K562 (cell line): ENCODE results near the gene PLAAT1. TPM values are rescaled to one million over a fixed set of nuclear protein-coding genes. Genes with fewer than 3 reads are reported as not detected.

Experiments used
- ATAC-seq: fragments of 200-7000 bp; cut with Tn5 transposase; 3 replicates; pipeline ENCODE4 v1.9.1; 2020; ENCODE audit warnings: moderate library complexity
- BruUV-seq: library from RNA; stranded (reverse); fragments of 400-500 nt; replicated peaks from 2 replicates; lab custom pipeline; 2021; lab: Mats Ljungman, UMichigan
- CTCF ChIA-PET: fragments of 300-600 bp; formaldehyde crosslinking; extraction: SDS; loops from one replicate; lab custom pipeline; 2021; ENCODE audit warnings: low intra/inter-chr PET ratio; lab: Yijun Ruan, JAX
- POLR2A ChIA-PET: fragments of 300-600, 350-650 bp; sonication (Branson Sonifier 250); formaldehyde crosslinking; extraction: SDS; loops from one replicate; lab custom pipeline; 2021; ENCODE audit warnings: antibody characterized with exemption, inconsistent platforms; lab: Yijun Ruan, JAX
- DNase-seq, 4 experiments: peaks; one replicate each; pipeline versions ENCODE4 v3.0.0 to v3.0.0-alpha.2; 2011 to 2018; ENCODE audit warnings: low spot score in 3 of 4, mixed read lengths in 3 of 4; ENCODE audit errors: extremely low read depth in 1 of 4
- FAIRE-seq: peaks from 2 replicates; lab custom pipeline; 2011; peaks lifted over from hg19 to GRCh38; lab: Jason Lieb, UNC
- H2AFZ ChIP-seq: 2 replicates; pipeline ENCODE4 v1.6.0; 2011; ENCODE audit warnings: low read depth, low read length, control low read depth, inconsistent platforms
- H3K27ac ChIP-seq: fragments of 200-600 bp; 3 replicates; pipeline ENCODE4 v1.8.0; 2011; ENCODE audit warnings: low read depth, mild to moderate bottlenecking, control low read depth, inconsistent platforms, low read length, moderate library complexity, mixed read lengths; ENCODE audit errors: extremely low read depth
- H3K27me3 ChIP-seq, 2 experiments: fragments of 300-600 bp in 1 of 2; 2 replicates in 1 of 2; 3 replicates in 1 of 2; pipeline versions ENCODE4 v1.6.0 to v1.8.0; 2011; ENCODE audit warnings: inconsistent platforms in 2 of 2, low read length in 2 of 2, mild to moderate bottlenecking in 1 of 2, mixed read lengths in 1 of 2, moderate library complexity in 1 of 2; ENCODE audit not compliant: control insufficient read depth in 2 of 2, insufficient read depth in 2 of 2
- H3K36me3 ChIP-seq: fragments of 300-600 bp; 3 replicates; pipeline ENCODE4 v1.8.0; 2011; ENCODE audit warnings: mild to moderate bottlenecking, low read length, inconsistent platforms; ENCODE audit not compliant: control insufficient read depth, insufficient read depth
- H3K4me1 ChIP-seq, 2 experiments: fragments of 200-600 bp in 1 of 2; replicated peaks in 1 of 2; 2 replicates in 1 of 2; 3 replicates in 1 of 2; pipeline versions ENCODE4 v1.5.1 to v1.8.0; 2011; ENCODE audit warnings: inconsistent platforms in 2 of 2, low read length in 2 of 2, mild to moderate bottlenecking in 1 of 2, mixed read lengths in 1 of 2, moderate library complexity in 1 of 2; ENCODE audit not compliant: control insufficient read depth in 2 of 2, insufficient read depth in 2 of 2
- H3K4me2 ChIP-seq: 2 replicates; pipeline ENCODE4 v1.6.1; 2011; ENCODE audit warnings: low read length, control low read depth, inconsistent platforms, mixed read lengths; ENCODE audit not compliant: insufficient read depth
- H3K4me3 ChIP-seq: fragments of 200-600 bp; sonication (generic), shearing (Covaris generic); 2 replicates; pipeline ENCODE4 v1.5.1; 2016; ENCODE audit warnings: control low read depth, inconsistent platforms
- H3K79me2 ChIP-seq: fragments of 200-600 bp; 3 replicates; pipeline ENCODE4 v1.8.0; 2011; ENCODE audit warnings: low read length, inconsistent platforms; ENCODE audit not compliant: control insufficient read depth, insufficient read depth
- H3K9ac ChIP-seq, 2 experiments: 2 replicates each; pipeline versions ENCODE4 v1.6.0 to v1.6.1; 2011; ENCODE audit warnings: low read depth in 2 of 2, low read length in 2 of 2, control low read depth in 1 of 2, inconsistent platforms in 1 of 2, mild to moderate bottlenecking in 1 of 2, mixed read lengths in 1 of 2; ENCODE audit not compliant: insufficient read depth in 1 of 2
- H3K9me1 ChIP-seq: one replicate; pipeline ENCODE4 v1.6.0; 2011; ENCODE audit warnings: inconsistent platforms, mild to moderate bottlenecking, low read length, moderate library complexity; ENCODE audit not compliant: control insufficient read depth, insufficient read depth
- H3K9me3 ChIP-seq: replicated peaks from 2 replicates; pipeline ENCODE4 v1.5.1; 2011; ENCODE audit warnings: low read depth, low read length, inconsistent platforms; ENCODE audit not compliant: control insufficient read depth, insufficient read depth
- H4K20me1 ChIP-seq: replicated peaks from 2 replicates; pipeline ENCODE4 v1.6.1; 2011; ENCODE audit warnings: low read length, inconsistent platforms, mixed read lengths; ENCODE audit not compliant: control insufficient read depth, insufficient read depth
- CCAR2 ChIP-seq: fragments of 200-400 bp; formaldehyde crosslinking; IDR thresholded peaks from 2 replicates; pipeline ENCODE4 v1.6.1; 2017; ENCODE audit warnings: mild to moderate bottlenecking, low read depth, low read length
- MCM7 ChIP-seq, 2 experiments: fragments of 450-650 bp; IDR thresholded peaks; 2 replicates each; pipeline ENCODE4 v1.6.1; 2016 to 2018
- NCOA6 ChIP-seq: fragments of 450-650 bp; IDR thresholded peaks from 2 replicates; pipeline ENCODE4 v1.6.1; 2017; ENCODE audit warnings: mild to moderate bottlenecking
- SMAD1 ChIP-seq: fragments of 150-350 bp; IDR thresholded peaks from 2 replicates; pipeline ENCODE4 v1.6.1; 2014; ENCODE audit warnings: low read length, low read depth; ENCODE audit not compliant: partially characterized antibody
- SREBF2 ChIP-seq: sonication (generic); formaldehyde crosslinking; IDR thresholded peaks from 2 replicates; pipeline ENCODE4 v1.4.0; 2020; ENCODE audit warnings: mild to moderate bottlenecking, missing genetic modification reagents
- TAF1 ChIP-seq: IDR thresholded peaks from 2 replicates; pipeline ENCODE4 v1.6.1; 2011; ENCODE audit warnings: mild to moderate bottlenecking, low read length, moderate library complexity; ENCODE audit not compliant: insufficient read depth, control insufficient read depth, severe bottlenecking; ENCODE audit errors: extremely low read depth
- TAF15 ChIP-seq: fragments of 200-400 bp; formaldehyde crosslinking; IDR thresholded peaks from 2 replicates; pipeline ENCODE4 v1.6.1; 2017; ENCODE audit warnings: mild to moderate bottlenecking, low read depth, low read length, moderate library complexity
- TEAD1 ChIP-seq, 2 experiments: fragments of 450-650 bp in 1 of 2; sonication (generic) in 1 of 2; formaldehyde crosslinking; IDR thresholded peaks; 2 replicates each; pipeline versions ENCODE4 v1.4.0 to v1.8.0; 2020 to 2022; ENCODE audit warnings: mild to moderate bottlenecking in 2 of 2, missing genetic modification reagents in 1 of 2
- WGBS: fragments of 100-300 bp; shearing (Covaris generic); methylation state at CpG from one replicate; pipeline ENCODE4 v1.1.6; 2016; ENCODE audit warnings: low coverage, mixed read lengths; ENCODE audit not compliant: insufficient coverage; ENCODE audit errors: missing lambda C conversion rate; 5-methylcytosine and 5-hydroxymethylcytosine counted together
- in situ Hi-C: fragments of 300-500 bp; cut with MboI; formaldehyde crosslinking; loops from 4 replicates; pipeline ENCODE4 v1.15.0; 2018; ENCODE audit warnings: inconsistent platforms, mixed read lengths
- intact Hi-C: fragments of 100-400 bp; cut with micrococcal nuclease; formaldehyde crosslinking; loops from 2 replicates; pipeline ENCODE4 v1.14.2; 2022
- polyA plus RNA-seq, 8 experiments: library from polyadenylated mRNA; depleted of rRNA in 4 of 8; stranded (reverse) in 5 of 8; unstranded in 3 of 8; fragments of >200 nt; fragmentation: Nextera tagmentation in 2 of 8; fragmentation: Illumina TruSeq in 1 of 8; extraction: Ambion mirVana in 2 of 8; extraction: Trizol in 1 of 8; gene quantifications; 2 replicates each; pipeline versions ENCODE4 v1.2.1 to v1.2.3, GENCODE V29; 2011 to 2014; ENCODE audit warnings: inconsistent platforms in 1 of 8, missing spikeins in 1 of 8
- total RNA-seq, 7 experiments: library from RNA; depleted of rRNA in 6 of 7; stranded (reverse); fragments of >200 nt in 6 of 7; fragmentation: Illumina TruSeq in 2 of 7; extraction: Trizol in 2 of 7; gene quantifications; 2 replicates each; pipeline versions ENCODE4 v1.2.1 to v1.2.3, GENCODE V29; 2011 to 2021; ENCODE audit warnings: low replicate concordance in 1 of 7
- TF ChIP-seq, protein P1 (sequence below): fragments of 450-650 bp; formaldehyde crosslinking; IDR thresholded peaks from 2 replicates; pipeline ENCODE4 v1.4.0; 2020; ENCODE audit warnings: mild to moderate bottlenecking, moderate library complexity

The PLAAT1 gene
- total and polyA plus RNA-seq, 9 of the 15 experiments (the other 6 are each of a cell fraction or from before 2014, with no cell fraction given), result 0.34 to 3.1 (median 1.5) TPM

DNA sequence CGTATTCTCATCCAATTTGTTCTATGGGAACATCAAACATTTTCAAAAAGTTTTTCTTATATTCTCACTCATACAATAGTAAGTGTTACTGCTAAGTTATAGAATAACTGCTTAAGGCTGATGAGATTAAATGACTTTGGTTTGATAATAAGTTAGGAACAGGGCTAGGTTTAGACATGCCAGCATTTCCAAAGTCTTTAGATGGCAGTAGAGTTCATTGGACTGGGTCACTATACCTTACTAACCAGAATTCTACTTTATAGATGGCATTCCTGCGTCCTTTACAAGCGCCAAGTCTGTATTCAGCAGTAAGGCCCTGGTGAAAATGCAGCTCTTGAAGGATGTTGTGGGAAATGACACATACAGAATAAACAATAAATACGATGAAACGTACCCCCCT, 21.7 kb downstream of the PLAAT1 start:
- CTCF ChIA-PET, result no interaction called here
- Histone ChIP-seq H3K27me3 (no peaks in the 10 kb centered on the region), H3K9me3 (no peaks in the 10 kb centered on the region), H3K9me1 (no peaks in the 10 kb centered on the region), H3K4me3 (no peak overlapping the region), H3K27ac (no peak overlapping the region), H3K36me3 (no peaks in the 10 kb centered on the region), H3K4me2 (no peak overlapping the region), H3K9ac (no peak overlapping the region), H4K20me1 (no peaks in the 10 kb centered on the region), H2AFZ (no peak overlapping the region)
- no peak for ATAC-seq
- BruUV-seq, result no TSS peak
- intact Hi-C loops, result no loop called here
- WGBS, result 3% methylated on average over 5 of the region's 5 CpGs
- in situ Hi-C loops, result no loop called here
- no peak for FAIRE-seq
- no peak for DNase-seq
- no peak for TF ChIP-seq MCM7 (IDR thresholded peaks at IDR 0.05)
- TF ChIP-seq, all 486 proteins: peak for 0
- Histone ChIP-seq H3K79me2 (no peaks in the 10 kb centered on the region), H3K4me1 (no peaks in the 10 kb centered on the region)
- POLR2A ChIA-PET, result no interaction called here

DNA sequence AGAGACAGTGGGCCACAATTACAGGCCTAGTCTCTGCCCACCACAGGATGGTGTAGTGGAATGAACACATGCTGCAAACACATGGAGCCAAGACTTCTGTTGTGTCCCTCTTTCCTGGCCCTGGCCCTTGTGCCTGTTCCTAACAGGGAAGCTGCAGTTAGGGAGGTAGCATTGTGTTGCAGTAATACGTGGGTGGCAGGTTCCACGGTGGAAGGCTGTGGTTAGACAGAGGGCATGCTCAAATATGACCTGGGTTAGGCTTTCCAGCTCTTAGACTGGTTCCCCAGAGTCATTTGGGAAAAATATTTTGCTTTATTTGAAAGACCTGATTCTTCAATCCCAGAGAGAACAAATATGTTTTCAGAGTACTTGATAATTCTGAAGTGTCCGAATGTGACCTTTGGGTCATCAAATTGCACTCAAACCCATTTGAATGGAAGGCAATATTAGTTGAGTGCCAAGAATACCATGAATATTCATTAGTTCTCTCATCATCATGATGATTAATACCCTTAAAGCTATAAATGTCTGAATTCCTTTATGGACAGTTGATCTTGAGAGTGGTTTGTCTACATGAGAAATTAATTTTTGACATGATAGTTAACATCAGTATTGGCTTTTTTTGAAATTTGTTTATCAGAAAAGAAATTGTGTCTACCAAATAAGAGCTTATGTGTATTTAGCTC, 28.5 kb downstream of the PLAAT1 start:
- intact Hi-C loops, result no loop called here
- H2AFZ ChIP-seq, result no peak overlapping the region
- H3K4me2 ChIP-seq, result no peak overlapping the region
- no peak overlapping the region for H3K27ac ChIP-seq
- no peaks in the 10 kb centered on the region for H3K36me3 ChIP-seq
- H4K20me1 ChIP-seq, result no peaks in the 10 kb centered on the region
- ATAC-seq, result no peak
- in situ Hi-C loops, result no loop called here
- no peaks in the 10 kb centered on the region for H3K79me2 ChIP-seq
- FAIRE-seq, result no peak
- H3K9ac ChIP-seq, result no peak overlapping the region
- no peak overlapping the region for H3K4me3 ChIP-seq
- no peaks in the 10 kb centered on the region for H3K27me3 ChIP-seq
- no peak for TF ChIP-seq CCAR2
- no peak for TF ChIP-seq TAF15
- no peak for TF ChIP-seq TAF1
- no peak for TF ChIP-seq SREBF2 (CRISPR knock-in tag)
- no peak for TF ChIP-seq NCOA6
- TF ChIP-seq, protein P1, sequence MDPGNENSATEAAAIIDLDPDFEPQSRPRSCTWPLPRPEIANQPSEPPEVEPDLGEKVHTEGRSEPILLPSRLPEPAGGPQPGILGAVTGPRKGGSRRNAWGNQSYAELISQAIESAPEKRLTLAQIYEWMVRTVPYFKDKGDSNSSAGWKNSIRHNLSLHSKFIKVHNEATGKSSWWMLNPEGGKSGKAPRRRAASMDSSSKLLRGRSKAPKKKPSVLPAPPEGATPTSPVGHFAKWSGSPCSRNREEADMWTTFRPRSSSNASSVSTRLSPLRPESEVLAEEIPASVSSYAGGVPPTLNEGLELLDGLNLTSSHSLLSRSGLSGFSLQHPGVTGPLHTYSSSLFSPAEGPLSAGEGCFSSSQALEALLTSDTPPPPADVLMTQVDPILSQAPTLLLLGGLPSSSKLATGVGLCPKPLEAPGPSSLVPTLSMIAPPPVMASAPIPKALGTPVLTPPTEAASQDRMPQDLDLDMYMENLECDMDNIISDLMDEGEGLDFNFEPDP (CRISPR knock-in tag), result no peak
- TF ChIP-seq TEAD1 (CRISPR knock-in tag; IDR thresholded peaks at IDR 0.05), result no peak
- no peak for TF ChIP-seq SMAD1
- TF ChIP-seq, all 486 proteins: peak for 0
- BruUV-seq, result no TSS peak
- 9% methylated on average over 3 of the region's 3 CpGs for WGBS
- Histone ChIP-seq H3K9me3 (no peaks in the 10 kb centered on the region), H3K9me1 (no peaks in the 10 kb centered on the region), H3K4me1 (no peaks in the 10 kb centered on the region)
- CTCF ChIA-PET, result no interaction called here
- POLR2A ChIA-PET, result no interaction called here
- DNase-seq, result no peak
